ENCODE data around the gene SEC61A1.

GRCh38 chr3:128098234-128098633, 46.0 kb downstream of the SEC61A1 start:
- no peak for TF ChIP-seq ZNF350 (tag by site-specific recombination; IDR thresholded peaks at IDR 0.05)
- no peak for TF ChIP-seq ZNF513 (tag by site-specific recombination; IDR thresholded peaks at IDR 0.05)
- no peak for TF ChIP-seq KLF9 (tag by site-specific recombination; IDR thresholded peaks at IDR 0.05; ENCODE audit: low read depth)
- no peak for TF ChIP-seq ZNF302 (tag by site-specific recombination; IDR thresholded peaks at IDR 0.05; ENCODE audit: low read depth)
- no peak for TF ChIP-seq ATF2 (tag by site-specific recombination; IDR thresholded peaks at IDR 0.05; ENCODE audit: low read depth)
- TF ChIP-seq ZNF23 (tag by site-specific recombination; IDR thresholded peaks at IDR 0.05; ENCODE audit: borderline replicate concordance) = no peak
- TF ChIP-seq BCL11B (tag by site-specific recombination; IDR thresholded peaks at IDR 0.05; ENCODE audit: low read depth) = no peak
- TF ChIP-seq ZNF311 (tag by site-specific recombination; IDR thresholded peaks at IDR 0.05; ENCODE audit: borderline replicate concordance) = no peak
- TF ChIP-seq ZBTB11 (tag by site-specific recombination; conservative IDR thresholded peaks at IDR 0.05; ENCODE audit: low read depth) = no peak
- TF ChIP-seq ZNF121 (tag by site-specific recombination; IDR thresholded peaks at IDR 0.05) = no peak
